GM21723 (cell line): ENCODE data around the gene PPP2R5B.
"Not testable (repeated sequence)": the region's sequence is repeated elsewhere in the genome, so short reads cannot be mapped to it uniquely, and the experiment has no call there.

Source experiments
- ATAC-seq: cut with Tn5 transposase; IDR thresholded peaks from one replicate; pipeline ENCODE4 v1.9.1; 2021; ENCODE audit warnings: mild to moderate bottlenecking, moderate library complexity; ENCODE audit not compliant: unreplicated experiment

PPP2R5B gene

GRCh38 chr11:64971421-64972233 lies 47.1 kb downstream of the PPP2R5B start, which contains the start of gene MAJIN:
TSS of gene MAJIN (minus strand) at chr11:64972108. CDS start at chr11:64959405, 12,703 bp downstream.
- ATAC-seq: no peak

GRCh38 chr11:64974124-64974523 lies 49.6 kb downstream of the PPP2R5B start:
- ATAC-seq: no peak

GRCh38 chr11:64976651-64977050 lies 52.2 kb downstream of the PPP2R5B start:
- no peak for ATAC-seq

GRCh38 chr11:64983339-64983738 lies 58.9 kb downstream of the PPP2R5B start:
- not testable (repeated sequence) for ATAC-seq
